ENCODE results near the gene TMX2.

DNA sequence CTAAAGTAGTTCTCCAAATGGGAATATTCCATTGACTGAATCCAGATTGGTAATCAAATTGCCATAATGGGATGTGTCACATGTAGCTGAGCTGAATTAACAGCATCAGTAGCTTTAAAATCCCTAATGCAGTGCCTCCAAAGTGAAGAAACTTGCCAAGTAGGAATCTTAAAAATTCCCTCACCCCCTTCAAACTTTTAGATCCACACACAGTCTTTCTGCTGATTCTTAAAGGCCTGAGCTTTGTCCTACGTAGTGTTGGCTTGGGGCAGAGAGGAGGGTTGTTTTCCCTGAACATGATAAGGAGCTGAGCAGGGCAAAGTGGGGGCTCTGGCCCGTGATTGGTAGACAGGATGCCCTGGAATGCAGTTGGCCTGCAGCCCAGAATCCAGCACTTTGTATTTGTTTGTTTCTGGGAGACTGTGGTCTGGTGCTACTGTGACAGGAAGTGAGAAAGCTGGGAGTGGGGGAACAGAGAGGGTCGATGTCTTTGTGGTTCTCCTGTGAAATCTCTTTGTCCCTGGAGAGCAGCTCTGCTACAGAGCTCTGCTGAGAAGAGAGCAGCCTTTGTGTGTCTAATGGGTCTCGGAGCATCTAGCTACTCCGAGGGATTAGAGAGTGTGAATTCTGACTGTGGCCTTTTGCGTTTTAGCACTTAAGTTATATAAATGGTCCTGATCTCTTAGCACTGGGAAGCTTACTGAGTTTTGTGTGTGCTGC, 66.1 kb downstream of the TMX2 start:
- TF ChIP-seq, protein P1, sequence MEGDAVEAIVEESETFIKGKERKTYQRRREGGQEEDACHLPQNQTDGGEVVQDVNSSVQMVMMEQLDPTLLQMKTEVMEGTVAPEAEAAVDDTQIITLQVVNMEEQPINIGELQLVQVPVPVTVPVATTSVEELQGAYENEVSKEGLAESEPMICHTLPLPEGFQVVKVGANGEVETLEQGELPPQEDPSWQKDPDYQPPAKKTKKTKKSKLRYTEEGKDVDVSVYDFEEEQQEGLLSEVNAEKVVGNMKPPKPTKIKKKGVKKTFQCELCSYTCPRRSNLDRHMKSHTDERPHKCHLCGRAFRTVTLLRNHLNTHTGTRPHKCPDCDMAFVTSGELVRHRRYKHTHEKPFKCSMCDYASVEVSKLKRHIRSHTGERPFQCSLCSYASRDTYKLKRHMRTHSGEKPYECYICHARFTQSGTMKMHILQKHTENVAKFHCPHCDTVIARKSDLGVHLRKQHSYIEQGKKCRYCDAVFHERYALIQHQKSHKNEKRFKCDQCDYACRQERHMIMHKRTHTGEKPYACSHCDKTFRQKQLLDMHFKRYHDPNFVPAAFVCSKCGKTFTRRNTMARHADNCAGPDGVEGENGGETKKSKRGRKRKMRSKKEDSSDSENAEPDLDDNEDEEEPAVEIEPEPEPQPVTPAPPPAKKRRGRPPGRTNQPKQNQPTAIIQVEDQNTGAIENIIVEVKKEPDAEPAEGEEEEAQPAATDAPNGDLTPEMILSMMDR (IDR thresholded peaks at IDR 0.05; ENCODE audit: low read length), result no peak
- no peak for TF ChIP-seq EZH2 (IDR thresholded peaks at IDR 0.05; ENCODE audit: borderline replicate concordance, low read length)

Data from OCI-LY1 (cell line).